Endodermal cell (in vitro differentiated cells): Measurements from ENCODE around the gene UCKL1. TPM values are rescaled to one million over a fixed set of nuclear protein-coding genes. Genes with fewer than 3 reads are reported as not detected.
"Not testable (repeated sequence)": the region's sequence is repeated elsewhere in the genome, so short reads cannot be mapped to it uniquely, and the experiment has no call there.

ENCODE experiments used
- DNase-seq: peaks from one replicate; pipeline ENCODE4 v3.0.0-alpha.2; 2017
- H3K27ac ChIP-seq: 2 replicates; pipeline ENCODE4 v1.5.1; 2013; ENCODE audit warnings: mild to moderate bottlenecking, low read depth, low read length, moderate library complexity
- H3K27me3 ChIP-seq: 2 replicates; pipeline ENCODE4 v1.6.1; 2013; ENCODE audit warnings: mild to moderate bottlenecking, low read length, moderate library complexity; ENCODE audit not compliant: insufficient read depth, control insufficient read depth, poor library complexity, severe bottlenecking
- H3K36me3 ChIP-seq: 2 replicates; pipeline ENCODE4 v1.7.0; 2013; ENCODE audit warnings: mild to moderate bottlenecking, low read length, moderate library complexity; ENCODE audit not compliant: control insufficient read depth, insufficient read depth
- H3K4me1 ChIP-seq: one replicate; pipeline ENCODE4 v1.7.0; 2013; ENCODE audit warnings: low read length; ENCODE audit not compliant: control insufficient read depth, insufficient read depth
- H3K4me3 ChIP-seq: 2 replicates; pipeline ENCODE4 v1.5.1; 2013; ENCODE audit warnings: mild to moderate bottlenecking, low read length, moderate library complexity
- H3K9ac ChIP-seq: 2 replicates; pipeline ENCODE4 v1.6.1; 2013; ENCODE audit warnings: mild to moderate bottlenecking, low read length, moderate library complexity; ENCODE audit not compliant: poor library complexity, severe bottlenecking; ENCODE audit errors: extremely low read depth
- H3K9me3 ChIP-seq: 2 replicates; pipeline ENCODE4 v1.6.1; 2013; ENCODE audit warnings: mild to moderate bottlenecking, low read length, moderate library complexity; ENCODE audit not compliant: control insufficient read depth
- H3K27ac Mint-ChIP-seq: 2 replicates; pipeline ENCODE4 v1.8.0; 2020; ENCODE audit warnings: mixed read lengths
- H3K27me3 Mint-ChIP-seq: 2 replicates; pipeline ENCODE4 v1.8.0; 2021; ENCODE audit warnings: mild to moderate bottlenecking, mixed read lengths; ENCODE audit not compliant: insufficient read depth
- H3K36me3 Mint-ChIP-seq: 2 replicates; pipeline ENCODE4 v1.8.0; 2020; ENCODE audit warnings: low read depth, mixed read lengths
- H3K4me1 Mint-ChIP-seq: 2 replicates; pipeline ENCODE4 v1.8.0; 2020; ENCODE audit warnings: mixed read lengths
- H3K4me3 Mint-ChIP-seq: 2 replicates; pipeline ENCODE4 v1.8.0; 2020; ENCODE audit warnings: mild to moderate bottlenecking, moderate library complexity, mixed read lengths
- H3K9me3 Mint-ChIP-seq: 2 replicates; pipeline ENCODE4 v1.8.0; 2020; ENCODE audit warnings: mild to moderate bottlenecking, mixed read lengths
- WGBS, 2 experiments: methylation state at CpG; one replicate each; pipeline versions ENCODE4 v1.1.5 to v1.1.7; 2013; ENCODE audit warnings: missing lambda C conversion rate in 2 of 2, mixed read lengths in 1 of 2; ENCODE audit not compliant: insufficient coverage in 1 of 2, insufficient read length in 1 of 2; 5-methylcytosine and 5-hydroxymethylcytosine counted together
- total RNA-seq, 2 donors: library from RNA; stranded (reverse); fragmentation: NEBNext Ultra II Directional in 1 of 2; extraction: Animal tissue kit (Norgen Biotek cat#: 25700) in 1 of 2; gene quantifications; 2 replicates in 1 of 2; 3 replicates in 1 of 2; pipeline ENCODE4 v1.2.1, GENCODE V29; 2021
- TF ChIP-seq, protein P1 (sequence below): fragments of 200-600 bp; sonication (generic); conservative IDR thresholded peaks from 2 replicates; pipeline ENCODE4 v1.5.0; 2021; ENCODE audit warnings: antibody characterized with exemption, mild to moderate bottlenecking

Gene UCKL1
- total RNA-seq, 2 donors from 2014 or later: 36.5 to 47.8 TPM

DNA sequence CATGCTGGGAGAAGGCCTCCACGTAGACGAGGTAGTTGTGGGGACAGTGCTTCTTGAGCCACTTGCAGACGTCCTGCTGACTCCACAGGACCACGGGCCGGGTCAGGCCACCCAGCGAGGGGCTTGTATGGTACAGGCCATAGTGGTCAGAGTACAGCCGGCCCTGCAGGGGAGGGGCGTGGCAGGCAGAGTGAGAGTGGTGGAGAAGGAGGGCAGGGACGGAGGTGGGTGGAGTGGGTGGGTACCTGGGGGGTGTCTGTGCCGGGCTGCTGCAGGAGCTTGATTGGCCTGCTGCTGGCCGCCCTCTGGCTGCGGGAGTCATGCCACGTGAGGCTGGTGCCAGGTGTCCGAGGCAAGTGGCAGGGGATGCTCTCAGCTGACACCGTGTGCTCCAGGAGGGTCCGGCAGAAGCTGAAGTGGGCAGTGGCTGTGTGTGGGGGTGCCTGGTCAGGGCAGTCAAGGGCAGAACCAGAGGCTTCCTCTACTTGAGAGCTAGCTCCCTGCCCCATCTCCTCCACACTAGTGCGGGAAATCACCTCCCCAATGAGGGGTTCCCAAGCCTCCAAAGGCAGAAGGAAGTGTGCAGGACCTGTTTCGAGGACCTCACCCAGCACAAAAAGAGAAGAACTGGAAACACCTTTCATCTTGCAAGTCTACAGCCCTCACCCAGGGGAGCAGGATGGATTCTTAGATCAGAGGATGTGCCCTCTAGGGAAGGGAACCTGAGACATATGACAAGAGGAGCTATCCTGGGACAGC lies 20.9 kb upstream of the UCKL1 start:
- H3K27me3 ChIP-seq: no peaks in the 10 kb centered on the region
- H3K4me3 ChIP-seq: no peak overlapping the region
- H3K27ac ChIP-seq: no peak overlapping the region
- WGBS, 2 experiments: 91 to 92% methylated on average over 7 to 18 of the region's 18 CpGs
- peak overlapping the region; percentile 88 for H3K4me3 Mint-ChIP-seq
- H3K27me3 Mint-ChIP-seq: peaks cover 17% of the 10 kb centered on the region
- H3K4me1 Mint-ChIP-seq: peaks cover 14% of the 10 kb centered on the region
- H3K9me3 ChIP-seq: no peaks in the 10 kb centered on the region
- TF ChIP-seq, protein P1, sequence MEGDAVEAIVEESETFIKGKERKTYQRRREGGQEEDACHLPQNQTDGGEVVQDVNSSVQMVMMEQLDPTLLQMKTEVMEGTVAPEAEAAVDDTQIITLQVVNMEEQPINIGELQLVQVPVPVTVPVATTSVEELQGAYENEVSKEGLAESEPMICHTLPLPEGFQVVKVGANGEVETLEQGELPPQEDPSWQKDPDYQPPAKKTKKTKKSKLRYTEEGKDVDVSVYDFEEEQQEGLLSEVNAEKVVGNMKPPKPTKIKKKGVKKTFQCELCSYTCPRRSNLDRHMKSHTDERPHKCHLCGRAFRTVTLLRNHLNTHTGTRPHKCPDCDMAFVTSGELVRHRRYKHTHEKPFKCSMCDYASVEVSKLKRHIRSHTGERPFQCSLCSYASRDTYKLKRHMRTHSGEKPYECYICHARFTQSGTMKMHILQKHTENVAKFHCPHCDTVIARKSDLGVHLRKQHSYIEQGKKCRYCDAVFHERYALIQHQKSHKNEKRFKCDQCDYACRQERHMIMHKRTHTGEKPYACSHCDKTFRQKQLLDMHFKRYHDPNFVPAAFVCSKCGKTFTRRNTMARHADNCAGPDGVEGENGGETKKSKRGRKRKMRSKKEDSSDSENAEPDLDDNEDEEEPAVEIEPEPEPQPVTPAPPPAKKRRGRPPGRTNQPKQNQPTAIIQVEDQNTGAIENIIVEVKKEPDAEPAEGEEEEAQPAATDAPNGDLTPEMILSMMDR: no peak
- peaks cover 9% of the 10 kb centered on the region for H3K4me1 ChIP-seq
- H3K36me3 ChIP-seq: no peaks in the 10 kb centered on the region
- no peaks in the 10 kb centered on the region for H3K9me3 Mint-ChIP-seq
- H3K9ac ChIP-seq: no peak overlapping the region
- DNase-seq: peak; percentile 39
- peaks cover 4% of the 10 kb centered on the region for H3K36me3 Mint-ChIP-seq
- H3K27ac Mint-ChIP-seq: no peak overlapping the region

DNA sequence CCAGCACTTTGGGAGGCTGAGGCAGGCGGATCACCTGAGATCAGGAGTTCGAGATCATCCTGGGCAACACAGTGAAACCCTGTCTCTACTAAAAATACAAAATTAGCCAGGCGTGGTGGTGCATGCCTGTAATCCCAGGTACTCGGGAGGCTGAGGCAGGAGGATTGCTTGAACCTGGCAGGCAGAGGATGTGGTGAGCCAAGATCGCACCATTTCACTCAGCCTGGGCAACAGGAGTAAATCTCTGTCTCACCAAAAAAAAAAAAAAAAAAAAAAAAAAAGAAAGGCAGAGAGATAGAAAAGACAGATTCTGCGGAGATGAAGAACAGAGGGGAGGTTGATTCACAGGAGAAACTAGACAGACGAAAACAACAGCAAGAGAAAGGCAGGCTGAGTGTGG lies 20.3 kb upstream of the UCKL1 start:
- H3K4me1 Mint-ChIP-seq, H3K9me3 ChIP-seq, H3K36me3 Mint-ChIP-seq, H3K27ac ChIP-seq, H3K9ac ChIP-seq, H3K4me1 ChIP-seq, DNase-seq, H3K4me3 ChIP-seq, H3K36me3 ChIP-seq, H3K9me3 Mint-ChIP-seq, H3K27ac Mint-ChIP-seq, H3K27me3 ChIP-seq, H3K4me3 Mint-ChIP-seq: not testable (repeated sequence)
- H3K27me3 Mint-ChIP-seq: peaks cover 20% of the 10 kb centered on the region
- WGBS, 2 experiments: 79 to 86% methylated on average over 4 to 6 of the region's 7 CpGs

DNA sequence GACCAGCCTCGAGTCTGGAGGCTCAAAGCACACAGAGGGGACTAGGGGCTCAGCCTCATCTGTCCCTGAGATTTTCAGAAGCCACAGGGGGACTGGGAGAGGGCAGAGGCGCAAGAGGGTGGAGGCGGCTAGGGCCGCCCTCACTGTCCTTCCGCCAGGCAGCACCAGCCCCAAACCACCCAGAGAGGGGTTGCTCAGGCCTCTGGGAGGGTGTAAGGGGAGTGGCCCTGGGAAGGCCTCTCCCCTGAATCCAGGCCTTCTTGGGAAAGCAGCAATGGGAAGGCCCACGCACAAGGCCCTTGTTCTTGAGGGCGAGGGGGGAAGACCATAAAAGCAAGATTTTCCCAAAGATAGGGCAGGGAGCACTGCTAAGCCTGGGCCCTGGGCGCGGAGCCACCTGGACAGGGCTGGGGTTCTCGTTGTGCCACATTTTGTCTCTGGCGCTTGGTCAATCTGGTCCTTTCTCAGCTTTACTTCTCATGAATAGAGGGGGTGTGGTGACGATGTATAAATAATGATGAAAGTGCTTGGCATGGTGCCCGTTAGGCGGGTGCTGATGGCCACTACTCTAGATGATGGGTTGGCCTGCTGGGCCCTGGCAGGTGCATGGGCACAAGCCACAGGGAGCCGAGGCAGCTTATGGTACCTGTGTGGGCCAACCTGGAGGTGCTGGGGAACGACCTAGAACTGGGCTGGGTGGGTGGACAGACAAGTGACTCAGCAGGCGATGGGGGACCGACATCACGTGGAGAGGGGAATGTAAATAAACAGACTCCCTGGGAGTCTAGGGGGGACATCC lies 18.4 kb upstream of the UCKL1 start:
- Mint-ChIP-seq H3K4me1 (no peaks in the 10 kb centered on the region), H3K27ac (no peak overlapping the region), H3K9me3 (no peaks in the 10 kb centered on the region), H3K36me3 (peaks cover 4% of the 10 kb centered on the region), H3K27me3 (peaks cover 31% of the 10 kb centered on the region), H3K4me3 (no peak overlapping the region)
- no peak overlapping the region for H3K4me3 ChIP-seq
- no peaks in the 10 kb centered on the region for H3K9me3 ChIP-seq
- WGBS, 2 experiments: 89 to 100% methylated on average over 5 to 19 of the region's 19 CpGs
- H3K36me3 ChIP-seq: no peaks in the 10 kb centered on the region
- H3K9ac ChIP-seq: no peak overlapping the region
- H3K27me3 ChIP-seq: peaks cover 10% of the 10 kb centered on the region
- peak; percentile 37 for DNase-seq
- TF ChIP-seq, protein P1: no peak
- no peaks in the 10 kb centered on the region for H3K4me1 ChIP-seq
- H3K27ac ChIP-seq: no peak overlapping the region
